Stimulated activated CD8-positive, alpha-beta memory T cell treated with anti-CD3 and anti-CD28 coated beads, Interleukin-12 subunit alpha, Interleukin-12 subunit beta, amount 100 ng/mL, for 4 hours (primary cell): ENCODE results near the gene LHX3.

Experiments
- DNase-seq: peaks from one replicate; pipeline ENCODE4 v3.0.0-alpha.2; 2020; ENCODE audit warnings: low read depth

LHX3 gene

GRCh38 chr9:136177224-136177623 lies 27.7 kb downstream of the LHX3 start:
- DNase-seq, result no peak

DNA sequence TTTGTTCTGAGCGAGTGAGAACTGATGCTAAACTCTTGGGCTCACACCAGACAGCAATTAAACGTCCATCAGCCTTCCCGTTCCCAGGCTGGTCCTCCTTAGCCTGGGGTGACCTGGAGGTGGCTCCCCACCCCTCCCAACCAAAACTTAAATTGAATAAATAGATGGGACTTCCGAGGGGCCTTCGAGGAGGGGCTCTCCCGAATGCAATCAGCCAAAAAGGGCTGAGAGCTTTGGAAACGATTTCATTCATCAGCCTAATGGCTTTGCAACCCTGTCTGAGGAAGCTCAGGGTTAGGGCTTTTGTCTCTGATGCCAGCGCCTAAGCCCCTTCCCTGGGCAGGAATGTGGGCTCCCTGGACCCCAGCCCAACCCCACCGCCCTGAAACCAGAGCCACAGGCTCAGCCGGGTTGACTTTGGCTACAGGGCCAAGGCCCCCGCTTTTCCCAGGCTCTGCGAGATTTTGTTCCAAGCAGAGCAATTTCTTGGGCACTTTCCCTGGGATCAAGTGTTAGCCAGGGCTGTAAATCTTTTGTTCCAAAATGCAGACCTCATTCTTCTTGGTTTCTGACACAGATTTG lies 29.2 kb downstream of the LHX3 start:
- no peak for DNase-seq

DNA sequence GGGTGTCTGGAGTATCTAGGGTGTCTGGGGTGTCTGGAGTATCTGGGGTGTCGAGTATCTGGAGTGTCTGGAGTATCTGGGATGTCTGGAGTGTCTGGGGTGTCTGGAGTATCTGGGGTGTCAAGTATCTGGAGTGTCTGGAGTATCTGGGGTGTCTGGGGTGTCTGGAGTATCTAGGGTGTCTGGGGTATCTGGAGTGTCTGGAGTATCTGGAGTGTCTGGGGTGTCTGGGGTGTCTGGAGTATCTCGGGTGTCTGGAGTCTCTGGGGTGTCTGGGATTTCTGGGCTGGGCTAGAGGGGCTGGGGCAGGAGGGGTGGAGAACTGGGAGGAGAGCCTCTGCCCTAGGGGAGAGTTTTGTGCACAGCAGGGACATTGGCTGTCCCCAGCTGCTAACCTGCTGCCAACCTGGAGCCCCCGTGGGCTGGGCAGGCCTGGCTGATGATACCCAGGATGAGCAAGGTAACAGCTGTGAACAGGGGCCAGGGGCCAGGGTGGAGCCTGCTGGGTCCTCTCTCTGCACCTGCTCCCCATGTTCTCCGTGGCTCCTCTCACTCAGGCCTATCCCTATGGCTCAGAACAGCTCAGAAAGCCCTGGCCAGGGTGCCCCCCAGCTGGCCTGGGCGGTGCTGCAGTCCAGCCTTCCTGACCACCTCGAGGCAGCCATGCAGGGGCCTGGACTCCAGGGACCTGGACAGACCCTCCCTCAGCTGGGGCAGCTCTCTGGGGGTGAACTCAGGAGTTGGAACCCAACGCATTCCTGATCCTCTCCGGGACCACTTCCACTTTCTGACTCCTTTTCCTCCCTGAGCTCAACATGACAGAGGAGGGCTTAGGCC lies 29.9 kb downstream of the LHX3 start:
- no peak for DNase-seq

- DNase-seq, result no peak
Measured at GRCh38 chr9:136173648-136174290, 31.2 kb downstream of the LHX3 start.

GRCh38 chr9:136172412-136173079 lies 32.4 kb downstream of the LHX3 start:
- no peak for DNase-seq

DNA sequence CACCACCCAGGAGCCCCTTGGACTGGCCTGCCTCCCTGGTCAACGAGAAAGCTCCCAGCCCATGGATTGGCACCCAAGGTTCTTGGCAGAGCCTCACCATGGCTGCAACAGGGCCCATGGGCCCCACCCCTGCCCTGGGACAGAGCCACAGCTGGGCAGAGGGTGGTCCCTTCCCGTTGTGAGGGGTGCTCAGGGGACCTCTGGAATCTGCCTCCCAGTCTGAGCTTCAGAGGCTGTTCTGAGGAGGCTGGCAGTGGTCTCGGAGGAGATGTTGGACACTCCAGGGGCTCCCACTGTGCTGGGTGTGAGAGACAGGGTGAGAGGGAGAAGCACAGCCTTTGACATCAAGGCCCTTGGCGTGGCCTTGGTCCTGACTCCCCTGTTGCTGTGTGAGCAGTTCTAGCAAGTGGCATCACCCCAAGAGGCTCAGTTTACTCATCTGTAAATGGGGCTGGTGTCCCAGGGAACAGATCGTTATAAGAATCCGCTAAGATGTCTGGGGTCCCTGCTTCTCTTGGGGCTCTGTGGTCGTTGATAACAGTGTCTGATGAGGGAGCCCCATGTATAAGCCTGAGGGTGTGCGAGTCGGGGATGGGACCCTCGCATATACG lies 33.0 kb downstream of the LHX3 start:
- DNase-seq, result no peak

GRCh38 chr9:136171009-136171800 lies 33.7 kb downstream of the LHX3 start:
- no peak for DNase-seq

DNA sequence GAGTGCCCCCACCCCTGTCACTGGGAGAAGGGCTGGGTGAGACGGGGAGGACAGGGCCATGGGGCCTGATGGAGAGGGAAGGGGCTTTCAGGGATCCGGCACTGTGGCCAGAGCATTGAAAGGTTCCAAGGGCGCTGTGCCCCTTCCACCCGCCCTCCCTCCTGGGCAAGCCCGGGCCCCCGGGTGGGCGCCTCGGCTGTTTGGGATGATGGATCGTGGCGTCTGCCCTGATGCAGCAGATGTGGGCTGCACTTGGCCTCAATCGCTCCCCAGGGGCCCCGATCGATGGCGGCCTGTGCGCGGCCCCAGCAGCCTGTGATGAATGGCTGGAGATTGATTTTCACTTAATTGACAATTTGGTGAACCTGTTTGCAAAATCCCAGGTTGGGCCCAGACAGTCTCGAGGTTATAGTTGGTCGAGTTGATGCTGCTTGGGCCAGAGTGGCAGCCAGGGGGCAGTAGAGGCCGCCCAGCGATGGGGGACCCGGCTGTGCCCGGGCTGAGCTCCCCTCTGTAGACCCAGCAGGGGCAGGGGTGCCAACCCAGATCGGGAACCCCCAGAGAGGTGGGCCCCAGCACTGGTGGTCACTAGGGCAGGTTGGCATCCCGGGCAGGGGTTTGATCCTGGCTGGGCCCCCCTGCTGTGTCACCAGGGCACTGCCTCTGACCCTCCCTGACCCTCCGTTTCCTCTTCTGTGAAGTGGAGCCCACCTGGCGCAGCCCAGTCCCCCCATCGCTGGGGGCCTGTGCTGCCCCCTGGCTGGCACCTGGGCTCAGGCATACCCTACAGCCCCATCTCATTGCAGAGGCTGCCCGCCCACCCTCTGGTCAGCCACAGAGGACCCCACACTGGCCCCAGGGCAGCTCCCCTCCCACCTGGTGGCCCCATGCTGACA lies 34.7 kb downstream of the LHX3 start:
- no peak for DNase-seq

DNA sequence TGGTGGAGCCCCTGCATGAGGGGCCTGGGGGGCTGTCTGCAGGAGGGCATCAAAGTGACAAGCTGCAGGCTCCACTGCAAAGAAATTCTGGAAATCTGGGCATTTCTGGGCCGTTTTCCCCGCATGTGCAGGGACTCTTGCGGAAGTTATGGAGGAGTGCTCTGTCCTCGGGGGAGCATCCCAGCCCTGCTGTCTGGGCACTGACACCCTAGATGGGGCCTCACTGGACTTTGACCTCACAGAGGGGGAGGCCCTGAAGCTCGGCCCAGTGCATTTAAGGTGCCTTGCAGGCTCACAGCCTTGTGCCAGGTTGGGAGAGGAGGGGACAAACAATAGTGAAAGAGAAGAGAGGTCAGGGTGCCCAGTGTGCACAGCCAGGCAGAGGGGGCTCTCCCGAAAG lies 35.4 kb downstream of the LHX3 start:
- no peak for DNase-seq

DNA sequence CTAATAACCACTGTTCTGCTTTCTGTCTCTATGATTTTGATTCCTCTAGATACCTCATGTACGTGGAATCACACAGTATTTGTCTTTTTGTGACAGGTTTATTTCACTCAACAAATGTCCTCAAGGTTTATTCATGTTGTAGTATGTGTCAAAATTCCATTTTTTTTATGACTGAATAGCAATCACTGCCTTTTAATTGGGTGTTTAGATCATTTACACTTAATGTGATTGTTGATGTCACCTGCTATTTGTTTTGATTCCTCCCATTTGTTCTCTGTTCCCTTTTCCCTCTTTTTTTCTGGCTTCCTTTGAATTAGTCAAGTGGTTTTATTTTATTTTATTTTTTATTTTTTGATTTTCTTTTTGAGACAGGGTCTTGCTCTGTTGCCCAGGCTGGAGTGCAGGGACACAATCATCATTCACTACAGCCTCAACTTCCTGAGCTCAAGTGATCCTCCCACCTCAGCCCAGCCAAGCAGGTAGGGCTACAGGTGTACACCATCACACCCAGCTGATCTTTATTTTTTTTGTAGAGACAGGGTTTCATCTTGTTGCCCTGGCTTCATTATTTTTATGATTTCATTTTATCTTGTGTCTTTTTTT lies 41.6 kb downstream of the LHX3 start:
- DNase-seq, result no peak

- no peak for DNase-seq
Measured at GRCh38 chr9:136160995-136161610, 43.8 kb downstream of the LHX3 start.

GRCh38 chr9:136160381-136160841 lies 44.5 kb downstream of the LHX3 start:
- no peak for DNase-seq

DNA sequence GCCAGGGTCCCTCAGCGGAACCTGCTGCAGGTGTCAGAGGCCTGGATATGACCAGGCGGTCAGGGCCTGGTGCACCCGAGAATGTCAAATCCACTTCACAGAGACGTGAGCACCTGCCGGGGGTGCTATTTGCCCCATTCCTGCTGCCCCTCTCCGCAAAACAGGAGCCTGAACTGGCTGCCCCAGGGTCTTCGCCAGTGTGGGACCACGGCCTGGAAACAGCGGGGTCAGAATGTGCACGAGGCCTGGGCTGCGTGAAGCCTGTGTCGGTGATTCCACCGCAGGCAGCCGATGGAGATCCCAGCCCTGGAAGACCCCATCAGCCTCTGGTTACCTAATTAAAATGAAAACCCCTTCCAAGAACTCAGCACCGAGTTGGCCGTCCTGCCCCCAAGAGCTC lies 45.1 kb downstream of the LHX3 start:
- no peak for DNase-seq

DNA sequence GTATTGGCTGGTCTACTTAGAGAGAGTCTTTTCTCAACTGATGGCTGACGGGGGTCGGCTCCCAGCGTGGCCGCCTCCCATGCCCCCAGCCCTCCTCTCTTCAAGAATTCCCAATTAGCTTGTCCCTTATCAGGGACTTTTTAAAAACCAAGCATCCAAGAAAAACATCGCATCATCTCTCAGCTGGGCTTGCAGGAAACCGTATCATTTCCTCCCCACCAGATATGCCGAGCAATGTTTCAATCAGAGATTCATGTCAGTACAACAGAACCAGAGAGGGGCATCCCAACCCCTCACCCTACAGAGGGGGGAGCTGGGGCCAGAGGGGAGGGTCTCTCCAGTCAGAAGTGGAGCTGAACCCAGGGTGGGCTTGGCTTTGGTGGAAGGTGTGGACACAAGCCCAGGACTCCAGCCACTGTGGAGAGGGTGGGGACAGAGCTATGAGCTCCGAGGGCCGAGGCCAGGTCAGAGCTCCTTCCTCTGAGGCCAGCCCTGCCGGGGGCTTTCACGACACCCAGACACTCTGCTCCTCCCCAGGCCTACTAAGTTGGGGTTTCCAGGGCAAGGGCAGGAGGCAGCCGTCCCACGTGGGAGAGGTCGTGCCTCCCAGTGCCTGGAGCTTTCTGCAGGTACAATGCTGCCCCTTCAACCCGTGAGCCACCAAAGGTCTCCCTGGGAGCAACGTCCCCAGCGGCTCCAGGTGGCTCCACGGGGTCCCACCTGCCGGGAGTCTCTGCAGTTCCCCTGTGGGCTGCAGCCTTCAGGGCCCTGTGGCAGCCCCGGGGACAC lies 47.3 kb downstream of the LHX3 start:
- no peak for DNase-seq

DNA sequence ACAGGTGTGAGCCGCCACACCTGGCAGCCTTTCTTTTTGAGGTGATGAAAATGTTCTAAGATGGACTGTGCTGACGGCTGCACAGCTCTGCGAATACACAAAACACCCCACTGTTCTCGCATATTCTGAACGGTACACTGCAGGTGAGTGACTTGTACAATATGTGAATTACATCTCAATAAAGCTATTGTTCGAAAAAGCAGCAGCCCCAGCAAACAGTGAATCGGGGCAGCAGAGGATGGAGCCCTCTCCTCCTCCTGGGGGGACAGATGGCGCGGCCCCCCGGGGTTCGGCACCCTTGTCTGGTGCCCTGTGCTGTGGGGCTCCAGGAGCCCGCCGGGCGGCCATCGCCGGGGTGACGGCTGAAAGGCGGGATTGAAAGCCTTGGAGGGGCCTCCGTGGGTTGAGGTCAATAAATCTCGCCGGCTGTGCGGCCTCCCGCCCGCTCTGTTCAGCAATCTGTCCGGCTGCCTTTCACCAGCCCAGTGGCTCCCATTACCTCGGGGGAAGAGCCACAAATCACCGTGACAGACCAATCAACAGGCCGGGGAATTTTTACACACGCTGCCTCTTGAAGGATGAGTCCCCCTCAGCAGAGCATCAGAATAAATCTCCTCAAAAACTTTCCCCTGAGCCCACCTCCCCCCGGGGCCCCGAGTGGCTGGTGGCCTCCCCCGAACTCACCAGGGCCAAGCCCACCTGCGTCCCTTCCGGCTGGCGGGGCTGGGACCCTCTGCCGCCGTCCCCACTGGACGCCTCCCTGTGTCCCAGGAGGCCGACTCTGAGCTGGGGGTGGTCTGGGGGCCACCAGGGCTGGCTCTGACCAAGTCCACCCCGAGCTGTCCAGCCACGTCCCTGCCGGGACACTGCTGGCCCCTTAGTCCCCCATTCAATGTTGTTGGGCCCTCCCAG lies 48.5 kb downstream of the LHX3 start:
- DNase-seq, result no peak

DNA sequence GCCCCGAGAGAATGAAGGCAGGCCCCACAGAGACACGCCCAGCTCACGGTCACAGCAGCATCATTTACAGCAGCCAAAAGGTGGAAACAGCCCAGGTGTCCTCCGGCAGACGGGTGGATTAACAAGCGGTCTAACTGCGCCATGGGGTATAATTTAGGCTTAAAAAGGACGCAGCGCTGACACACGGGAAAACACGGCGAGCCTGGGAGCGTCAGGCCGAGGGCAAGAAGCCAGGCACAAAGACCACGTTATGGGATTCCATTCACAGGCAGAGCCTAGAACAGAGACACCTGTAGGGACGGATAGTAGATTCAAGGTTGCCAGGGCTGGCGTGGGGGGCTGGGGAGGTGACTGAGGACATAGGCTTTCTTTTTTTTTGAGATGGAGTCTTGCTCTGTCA lies 49.4 kb downstream of the LHX3 start:
- no peak for DNase-seq

- DNase-seq, result no peak
Measured at GRCh38 chr9:136154943-136155342, 50.0 kb downstream of the LHX3 start.
